SH-SY5Y (cell line): ENCODE measurements around the gene SS18.

ENCODE experiments used
- GATA2 ChIP-seq: IDR thresholded peaks from 2 replicates; pipeline ENCODE4 v1.6.1; 2011; ENCODE audit warnings: mild to moderate bottlenecking, low read depth, low read length
- GATA3 ChIP-seq: IDR thresholded peaks from 2 replicates; pipeline ENCODE4 v1.6.1; 2011; ENCODE audit warnings: low read depth, mild to moderate bottlenecking, low read length, moderate library complexity

DNA sequence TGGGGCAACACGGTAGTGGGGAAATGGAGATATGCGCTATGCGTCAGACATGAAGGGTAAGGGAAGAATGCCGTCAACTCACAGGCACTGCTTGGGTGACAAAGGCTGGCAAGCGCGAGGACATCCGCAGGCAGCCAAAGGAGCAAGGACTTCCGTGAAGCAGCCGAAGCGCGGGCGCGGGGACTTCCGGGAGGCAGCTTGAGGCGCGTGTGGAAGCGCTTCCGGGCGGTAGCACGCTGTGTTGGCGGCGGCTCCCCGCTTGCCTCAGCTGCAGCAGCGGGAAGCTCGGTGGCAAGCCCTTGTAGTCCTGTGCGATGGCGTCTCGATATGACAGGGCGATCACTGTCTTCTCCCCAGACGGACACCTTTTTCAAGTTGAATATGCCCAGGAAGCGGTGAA, 43.2 kb upstream of the SS18 start, which contains the start of gene PSMA8:
- no peak for TF ChIP-seq GATA2
- no peak for TF ChIP-seq GATA3
